NCI-H2227 (cell line): ENCODE data around the gene FTO.

Experiments used
- DNase-seq: peaks from one replicate; lab custom pipeline; 2025; ENCODE audit not compliant: unreplicated experiment; lab: John Stamatoyannopoulos, UW

FTO gene

GRCh38 chr16:53895433-53895832, 191.5 kb downstream of the FTO start:
- no peak for DNase-seq

DNA sequence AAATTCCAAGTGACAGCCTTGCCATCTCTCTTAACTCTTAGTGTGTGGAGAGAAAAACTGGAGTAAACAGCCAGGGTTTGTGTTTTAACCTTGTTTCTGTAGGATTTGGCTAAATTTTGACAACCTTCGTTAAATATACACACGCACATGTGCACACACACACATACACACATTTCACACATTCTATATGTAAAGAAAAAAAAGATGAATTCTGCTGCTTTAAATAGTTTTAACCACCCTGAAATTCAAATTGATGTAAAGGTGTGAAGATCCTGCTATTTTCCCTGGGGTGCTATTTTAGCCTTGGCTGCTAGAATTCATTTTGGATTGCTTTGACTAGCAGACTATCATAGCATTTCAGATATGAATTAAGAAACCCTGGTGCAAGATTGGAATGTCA, 191.9 kb downstream of the FTO start:
- DNase-seq, result no peak

GRCh38 chr16:53896722-53897121, 192.8 kb downstream of the FTO start:
- DNase-seq, result no peak

DNA sequence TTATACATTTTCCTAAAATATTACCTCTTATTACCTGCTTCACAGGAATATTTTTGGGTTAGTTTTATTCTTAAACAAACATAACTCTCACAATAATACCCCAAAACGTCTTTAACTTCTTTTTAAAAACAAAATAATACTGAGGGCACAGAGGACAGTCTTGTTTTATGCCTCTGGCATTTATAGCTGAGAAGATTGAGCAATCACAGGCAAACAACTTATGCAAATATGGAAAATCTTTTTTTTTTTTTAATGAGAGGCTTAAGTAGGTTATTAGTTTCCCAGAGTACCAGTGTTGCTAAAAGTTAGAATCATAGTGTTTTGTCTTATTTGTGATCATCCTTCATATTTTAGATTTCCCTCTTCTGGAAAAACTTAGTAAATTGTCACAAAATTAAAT, 195.0 kb downstream of the FTO start:
- no peak for DNase-seq

DNA sequence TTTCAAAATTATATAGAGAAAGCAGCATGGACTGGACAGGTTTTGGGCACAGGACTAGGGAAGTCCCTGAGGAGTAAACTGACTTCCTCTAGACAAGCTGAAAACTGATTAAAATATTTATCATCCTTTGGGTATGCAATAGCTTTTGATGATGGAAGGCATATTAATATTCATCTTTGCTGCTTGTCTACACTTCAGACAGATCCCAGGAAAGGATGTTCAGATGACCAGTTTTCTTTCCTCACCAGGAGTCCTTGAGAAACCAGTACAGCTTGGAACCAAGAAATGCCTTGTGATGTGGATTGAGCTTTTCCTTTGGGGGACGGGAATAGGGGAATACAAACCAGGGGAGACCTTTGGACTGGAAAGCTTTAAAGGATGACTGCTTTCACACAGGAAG, 195.5 kb downstream of the FTO start:
- no peak for DNase-seq

DNA sequence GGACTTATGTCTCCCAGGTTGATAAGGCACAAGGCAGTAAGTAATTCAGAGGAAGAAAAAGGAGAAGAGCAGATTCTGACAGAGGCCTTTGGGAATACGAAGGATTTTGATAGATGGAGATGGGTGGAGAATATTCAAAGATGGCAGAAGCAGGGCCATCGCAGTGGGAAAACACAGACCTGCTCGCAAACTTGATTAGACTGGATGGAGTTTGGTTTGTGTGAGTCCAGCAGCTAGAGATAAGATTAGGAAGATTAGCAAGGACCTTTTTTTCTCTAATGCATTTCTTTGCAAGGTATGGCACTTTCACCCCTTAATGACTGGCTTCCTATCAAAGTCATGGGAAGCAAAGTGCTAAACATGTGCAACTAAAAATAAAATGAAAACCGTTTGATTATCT, 196.7 kb downstream of the FTO start:
- no peak for DNase-seq

DNA sequence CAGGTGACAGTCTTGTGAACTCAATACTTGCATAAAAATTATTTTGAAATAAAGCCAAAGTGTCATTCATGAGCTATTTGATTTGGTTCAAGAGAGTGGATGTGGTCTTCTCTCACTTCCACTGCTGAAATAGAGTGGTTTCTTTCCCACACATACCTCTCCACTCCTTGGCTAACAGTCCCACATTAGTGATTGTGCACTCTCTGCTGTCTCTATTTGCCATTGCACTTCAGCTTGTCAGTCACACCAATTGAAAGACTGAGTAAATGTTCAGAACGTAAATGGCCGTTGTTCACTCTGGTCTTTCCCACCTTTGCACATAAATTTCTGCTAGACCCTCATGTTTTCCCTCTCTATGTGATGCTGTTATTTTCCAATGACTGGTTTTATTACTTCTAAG, 197.5 kb downstream of the FTO start:
- DNase-seq, result no peak

- no peak for DNase-seq
These were observed 200.6 kb downstream of the FTO start for GRCh38 chr16:53904533-53904932.

DNA sequence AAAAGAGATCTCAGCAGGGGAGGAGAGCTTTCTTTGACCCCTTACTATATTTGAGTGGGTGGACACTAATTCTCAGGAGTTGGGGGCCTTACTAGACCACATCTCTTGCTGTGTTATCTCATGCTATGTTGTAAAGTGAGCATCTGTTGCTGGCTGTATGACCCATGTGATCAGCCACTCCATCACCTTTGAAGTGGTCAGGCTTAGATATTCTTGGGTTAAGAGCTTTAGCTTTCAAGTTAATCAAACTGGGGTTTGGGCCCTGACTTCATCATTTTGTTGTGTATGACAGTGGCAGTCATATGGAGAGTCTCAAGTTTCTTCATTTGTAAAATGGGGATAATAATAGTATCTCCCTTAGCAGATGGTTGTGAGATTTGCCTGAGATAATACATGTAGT, 201.1 kb downstream of the FTO start:
- DNase-seq, result no peak

DNA sequence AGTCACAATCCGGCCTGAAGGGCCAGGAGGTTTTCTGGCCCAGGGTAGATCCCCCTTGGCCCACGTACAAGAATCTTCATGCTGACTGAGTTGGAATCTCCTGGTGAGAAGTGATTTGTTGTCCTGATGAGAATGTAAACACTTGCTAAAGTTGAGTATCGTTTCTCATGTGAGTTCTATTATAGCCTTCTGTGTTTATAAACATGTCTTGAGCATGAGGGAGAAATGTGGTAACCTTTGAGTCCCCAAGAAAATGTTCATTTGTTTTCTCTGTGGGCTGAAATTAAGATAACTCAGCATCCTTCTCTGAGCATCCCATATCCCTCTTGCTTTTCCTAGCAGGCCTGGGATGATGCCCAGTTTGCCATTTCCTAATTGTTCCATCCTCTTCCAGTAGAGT, 204.8 kb downstream of the FTO start:
- DNase-seq, result no peak

DNA sequence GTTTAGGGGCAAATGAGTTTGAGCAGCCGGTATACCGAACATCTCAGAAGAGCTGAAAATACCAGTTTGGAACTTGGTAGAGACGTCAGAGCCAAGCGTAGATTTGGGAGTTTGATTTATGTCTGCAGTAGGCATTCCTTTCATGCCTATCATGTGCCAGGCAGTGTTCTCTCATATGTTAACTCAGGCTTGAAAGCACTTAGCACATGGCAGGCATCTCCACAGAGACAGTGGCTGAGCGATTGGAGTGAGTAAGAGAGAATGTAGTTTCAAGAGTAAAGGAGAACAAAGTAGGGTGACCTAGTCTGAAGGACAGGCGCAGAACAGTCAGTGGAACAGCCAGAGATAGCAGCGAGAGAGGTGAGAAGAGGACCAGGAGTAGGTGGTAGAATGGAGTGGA, 207.0 kb downstream of the FTO start:
- no peak for DNase-seq

- no peak for DNase-seq
These were observed 207.6 kb downstream of the FTO start for GRCh38 chr16:53911513-53911912.

GRCh38 chr16:53912155-53912554, 208.2 kb downstream of the FTO start:
- DNase-seq, result no peak

- DNase-seq, result no peak
These were observed 209.3 kb downstream of the FTO start for GRCh38 chr16:53913099-53913870.

GRCh38 chr16:53913920-53914319, 210.0 kb downstream of the FTO start:
- no peak for DNase-seq

- no peak for DNase-seq
These were observed 210.8 kb downstream of the FTO start for GRCh38 chr16:53914736-53915135.

GRCh38 chr16:53915452-53916160, 211.7 kb downstream of the FTO start:
- no peak for DNase-seq

DNA sequence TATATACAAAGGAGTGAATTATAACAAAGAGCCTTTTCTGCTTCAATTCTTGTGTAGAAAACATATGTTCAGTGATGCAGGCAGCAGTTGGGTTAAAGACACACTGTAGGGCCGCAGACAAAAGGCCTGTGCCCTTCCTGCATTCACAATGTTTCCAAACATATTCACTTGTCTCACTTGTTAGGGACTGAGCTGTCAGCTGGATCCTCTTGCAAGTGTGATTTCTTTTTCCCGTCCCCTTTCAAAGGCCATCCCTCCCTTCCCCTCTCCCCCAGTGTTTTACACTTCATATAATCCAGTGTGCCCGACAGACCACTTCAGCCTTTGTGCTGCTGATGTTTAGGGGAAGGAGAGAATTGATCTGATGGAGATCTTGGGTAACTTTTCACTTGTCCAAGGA, 217.0 kb downstream of the FTO start:
- DNase-seq, result peak; percentile 1

GRCh38 chr16:53922067-53922806, 218.3 kb downstream of the FTO start:
- no peak for DNase-seq

DNA sequence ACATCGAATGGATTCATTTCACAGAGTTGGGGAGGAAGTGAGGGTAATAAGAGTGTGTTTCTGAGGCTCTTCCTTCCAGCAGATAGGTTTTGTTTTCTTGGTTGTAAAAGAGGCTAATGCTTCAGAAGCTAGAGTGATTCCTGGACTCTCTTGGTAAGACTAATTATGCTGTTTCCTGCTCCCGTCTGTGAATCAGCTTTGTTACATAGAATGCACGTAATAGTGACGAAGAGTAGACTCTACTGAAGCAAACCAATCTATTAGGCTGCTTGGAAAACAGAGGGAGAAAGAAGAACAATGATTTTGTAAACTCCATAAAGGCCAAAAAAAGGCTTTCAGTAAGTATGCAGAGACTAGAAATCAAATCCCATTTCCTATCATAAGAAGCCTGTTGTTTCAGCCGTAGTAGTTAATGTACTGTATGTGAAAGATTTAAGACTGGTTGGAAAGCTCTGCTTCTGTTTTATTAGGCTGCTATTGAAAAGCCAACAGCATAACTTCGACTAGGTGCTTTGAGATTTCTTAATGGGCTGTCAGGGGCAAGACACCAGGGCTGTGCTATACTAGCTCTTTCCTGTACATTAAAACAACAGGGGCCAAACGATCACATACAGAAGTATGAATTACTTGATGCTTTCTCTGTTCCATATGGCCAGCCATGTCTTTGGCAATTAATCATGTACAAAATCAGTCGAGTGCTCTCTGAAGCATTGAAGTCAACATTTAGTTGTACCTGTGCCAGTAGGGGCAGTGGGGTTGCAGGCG, 219.0 kb downstream of the FTO start:
- peak; percentile 48 for DNase-seq
